DMS 273 treated with DMSO at 0.1 percent for 48 hours (cell line): ENCODE results near the gene QRFP.

Experiments
- DNase-seq: peaks from one replicate; lab custom pipeline; 2025; lab: John Stamatoyannopoulos, UW

QRFP gene, protein sequence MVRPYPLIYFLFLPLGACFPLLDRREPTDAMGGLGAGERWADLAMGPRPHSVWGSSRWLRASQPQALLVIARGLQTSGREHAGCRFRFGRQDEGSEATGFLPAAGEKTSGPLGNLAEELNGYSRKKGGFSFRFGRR

DNA sequence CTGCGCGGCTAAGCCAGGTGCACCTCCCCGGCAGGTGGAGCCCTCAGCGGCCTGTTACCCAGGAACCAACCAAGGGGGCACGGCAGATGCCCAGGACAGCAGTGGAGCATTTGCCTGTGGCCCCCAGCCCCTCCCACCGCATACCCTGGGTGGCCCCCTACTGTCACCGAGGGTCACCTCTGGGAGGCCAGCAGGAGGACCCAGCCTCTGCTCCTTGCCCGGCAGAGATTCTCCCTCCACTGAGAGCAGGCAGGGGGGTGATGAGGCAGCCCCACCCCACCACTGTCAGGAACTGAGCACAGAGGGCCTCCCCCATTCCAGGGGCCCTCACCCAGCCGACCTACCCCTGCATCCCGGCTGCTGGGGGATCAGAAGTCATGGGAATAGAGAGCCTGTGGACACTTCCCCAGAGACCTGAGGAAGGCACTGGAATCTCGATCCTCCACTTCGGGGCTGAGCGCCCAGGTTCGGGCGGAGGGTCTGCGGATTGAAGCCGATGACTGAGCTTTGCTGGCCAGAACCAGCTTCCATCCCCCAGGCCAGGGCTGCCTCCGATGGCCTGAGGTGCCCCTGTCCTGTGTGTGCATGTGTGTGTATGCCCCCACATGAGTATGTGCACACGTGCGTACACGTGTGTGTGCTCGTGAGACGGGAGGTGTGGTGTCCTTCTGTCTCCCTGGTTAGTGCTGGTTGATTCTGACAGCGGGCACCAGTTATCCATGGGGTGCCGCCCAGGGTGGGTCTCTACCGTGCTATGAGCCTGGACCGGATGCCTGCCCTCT is at the start of gene QRFP:
QRFP (minus strand) TSS at position 580 of the 782 bp plus-strand sequence. CDS start 2,974 bp downstream, outside the sequence.
- DNase-seq = no peak

DNA sequence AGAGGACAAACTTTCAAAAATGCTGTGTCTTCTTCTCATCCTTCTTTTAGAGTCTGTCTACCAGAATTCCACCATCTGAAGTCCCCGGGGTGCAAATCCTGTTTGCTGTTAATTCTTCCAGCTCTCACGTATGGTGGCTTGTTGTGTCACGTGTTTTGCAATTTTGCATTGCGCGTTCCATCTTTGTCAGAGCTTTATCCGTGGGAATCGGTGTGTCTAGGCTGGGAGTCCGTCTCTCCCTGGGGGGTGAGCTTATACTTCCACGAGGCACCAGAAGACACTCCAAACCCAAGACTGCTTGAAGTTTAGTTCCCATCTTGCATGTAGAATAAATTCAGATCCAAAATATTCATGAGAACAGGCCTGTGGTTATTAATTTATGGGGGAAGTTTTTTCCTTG is 48.6 kb upstream of the QRFP start:
- DNase-seq = no peak

DNA sequence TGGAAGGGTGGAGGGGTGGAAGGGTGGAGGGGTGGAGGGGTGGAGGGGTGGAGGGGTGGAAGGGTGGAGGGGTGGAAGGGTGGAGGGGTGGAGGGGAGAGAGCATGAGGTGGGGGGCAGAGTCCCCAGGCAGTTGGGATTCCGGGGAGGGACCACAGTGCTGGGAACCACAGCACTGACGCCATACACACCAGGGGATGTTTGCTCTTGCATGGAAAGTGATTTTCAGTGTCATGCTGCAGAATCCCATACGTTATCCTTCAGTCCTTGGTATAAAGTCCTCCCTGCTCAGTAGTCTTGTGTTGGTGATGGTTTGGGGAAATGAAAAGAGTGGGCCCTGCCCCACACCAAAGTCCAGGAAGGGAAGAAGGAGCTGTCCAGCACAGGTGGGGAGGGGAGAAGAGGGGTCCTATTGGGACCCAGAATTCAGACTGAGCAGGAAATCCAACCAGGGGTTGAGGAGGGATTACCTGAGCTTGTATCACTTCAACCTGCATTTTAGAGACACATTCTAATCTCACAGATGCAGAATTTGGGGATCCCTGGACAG is 48.0 kb upstream of the QRFP start:
- no peak for DNase-seq

DNA sequence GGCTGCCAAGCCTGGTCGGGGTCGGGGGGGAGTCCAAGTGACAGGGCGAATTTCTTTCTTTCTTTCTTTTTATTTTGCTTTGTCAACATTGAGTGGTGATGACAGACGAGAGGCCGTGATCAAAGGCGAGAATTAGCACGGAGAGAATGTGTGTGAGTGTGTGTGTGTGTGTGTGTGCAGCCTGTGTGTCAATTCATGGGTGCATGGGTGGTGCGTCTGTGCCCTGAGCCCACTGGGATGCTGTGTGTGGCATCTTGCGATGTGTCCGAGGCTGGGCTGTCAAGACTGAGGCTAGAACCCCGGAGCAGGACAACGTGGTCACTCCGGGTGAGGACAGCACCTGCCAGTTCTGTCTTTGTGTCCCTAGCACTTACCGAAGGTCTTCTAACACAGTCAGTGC is 47.2 kb upstream of the QRFP start:
- no peak for DNase-seq

DNA sequence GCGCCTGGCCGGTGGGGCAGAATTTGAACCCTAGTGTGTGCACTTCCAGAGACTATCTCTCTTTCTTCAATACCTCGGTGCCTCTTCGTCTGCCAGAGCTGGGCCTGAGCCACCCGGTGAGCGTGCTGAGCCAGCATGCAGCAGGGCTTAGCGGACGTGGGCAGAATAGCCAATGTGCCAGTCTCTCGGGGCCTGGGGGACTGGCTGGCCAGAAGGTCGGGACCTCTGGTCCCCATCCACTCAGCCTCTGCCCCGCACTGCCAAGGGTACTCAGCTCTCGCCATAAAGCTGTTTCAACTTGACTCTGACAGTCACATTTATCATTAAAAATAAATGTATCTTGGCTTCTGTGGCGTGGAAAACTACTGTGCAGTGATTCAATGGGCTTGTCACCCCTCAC is 46.6 kb upstream of the QRFP start:
- DNase-seq = no peak

DNA sequence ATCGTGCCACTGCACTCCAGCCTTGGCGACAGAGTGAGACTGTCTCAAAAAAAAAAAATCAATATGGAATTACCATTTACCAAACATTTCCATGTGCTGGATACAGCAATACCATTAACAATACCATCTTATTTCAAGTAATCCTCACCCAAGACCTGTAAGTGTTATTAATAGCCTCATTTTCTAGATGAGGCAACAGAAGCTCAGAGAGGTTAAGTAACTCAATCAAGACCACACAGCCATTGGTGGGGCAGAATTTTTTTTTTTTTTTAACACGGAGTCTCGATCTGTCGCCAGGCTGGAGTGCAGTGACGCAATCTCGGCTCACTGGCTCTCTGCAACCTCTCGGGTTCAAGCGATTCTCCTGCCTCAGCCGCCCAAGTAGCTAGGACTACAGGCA is 46.1 kb upstream of the QRFP start:
- no peak for DNase-seq

DNA sequence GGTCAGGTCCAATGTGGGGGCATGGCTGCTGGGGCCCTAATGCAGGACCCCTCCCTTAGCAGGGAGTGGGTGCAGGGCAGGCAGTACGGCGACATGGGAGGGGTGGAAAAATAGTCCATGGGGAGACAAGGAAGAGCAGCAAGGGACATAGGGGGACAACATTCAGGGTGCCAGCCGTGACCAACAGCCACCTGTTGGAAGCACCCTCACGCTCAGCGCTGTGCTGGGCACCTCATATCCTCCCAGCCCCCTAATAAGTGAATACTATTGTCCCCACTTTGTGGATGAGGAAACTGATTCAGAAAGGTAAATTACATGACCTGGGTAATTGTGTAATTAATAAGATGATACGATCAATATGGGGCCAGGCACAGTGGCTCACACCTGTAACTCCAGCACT is 45.5 kb upstream of the QRFP start:
- DNase-seq = no peak

DNA sequence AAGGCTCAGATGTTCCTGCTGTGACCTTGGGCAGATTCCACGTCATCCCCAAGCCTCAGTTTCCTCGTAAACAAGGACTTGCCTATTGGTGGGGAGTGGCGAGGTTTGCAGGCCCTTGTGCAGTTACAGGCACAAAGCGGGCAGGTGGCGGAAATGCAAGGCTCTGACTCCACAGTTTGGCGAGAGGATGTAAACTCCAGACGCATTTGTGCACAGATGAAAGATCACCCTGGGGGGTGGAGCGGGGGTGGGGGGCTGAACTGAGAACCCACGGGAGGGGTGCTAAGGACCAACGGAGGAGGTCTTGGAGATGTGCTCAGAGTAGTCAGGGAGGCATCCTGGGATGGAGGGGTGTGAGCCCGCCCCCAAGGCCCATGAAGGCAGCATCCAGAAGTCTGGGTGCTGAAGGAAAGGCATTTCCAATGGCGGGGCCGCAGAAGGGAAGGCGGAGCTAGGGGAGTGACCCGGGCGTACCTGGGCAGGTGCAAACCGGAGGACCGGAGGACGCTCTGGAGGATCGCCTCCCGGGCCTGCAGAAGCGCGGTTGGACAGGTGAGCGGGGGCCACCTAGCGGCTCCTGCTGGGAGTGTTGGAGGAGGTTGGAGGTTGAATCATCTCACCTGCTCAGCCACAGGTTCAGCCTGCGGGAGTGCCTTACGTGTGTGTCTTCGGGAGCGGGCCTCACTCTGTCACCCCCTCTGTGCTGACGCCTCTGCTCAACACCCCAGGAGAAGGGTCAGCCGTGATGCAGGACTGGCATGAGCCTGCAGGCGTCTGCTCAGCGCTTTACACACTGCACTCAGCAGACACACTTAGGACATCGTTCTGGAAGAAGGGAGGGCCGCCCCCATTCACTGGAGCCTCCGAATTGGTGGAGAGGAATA is 44.3 kb upstream of the QRFP start:
- no peak for DNase-seq

DNA sequence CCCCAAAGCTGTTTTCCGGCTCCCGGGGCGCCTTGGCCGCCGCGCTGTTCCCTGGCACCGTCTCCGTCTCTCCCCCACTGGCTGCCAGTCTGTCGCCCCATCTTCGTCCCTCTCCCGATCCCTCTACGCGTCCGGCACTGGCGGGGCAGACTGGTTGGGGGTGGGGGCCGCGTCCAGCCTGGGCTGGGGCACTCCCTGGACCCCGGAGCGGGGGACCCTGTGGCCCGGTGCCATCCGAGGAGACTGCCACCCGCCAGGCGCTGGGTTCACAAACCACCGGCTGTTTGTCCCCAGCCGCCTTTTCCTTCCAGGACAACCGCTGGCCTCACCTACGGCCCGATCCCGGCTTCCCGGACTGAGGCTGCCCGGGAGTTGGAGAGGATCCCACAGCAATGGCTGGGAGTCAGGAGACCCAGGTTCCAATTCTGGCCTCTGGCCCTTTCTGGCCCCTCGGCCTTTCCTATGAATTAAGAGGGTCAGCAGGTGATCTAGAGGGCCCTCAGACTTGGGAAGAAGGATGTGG is 43.5 kb upstream of the QRFP start:
- no peak for DNase-seq

DNA sequence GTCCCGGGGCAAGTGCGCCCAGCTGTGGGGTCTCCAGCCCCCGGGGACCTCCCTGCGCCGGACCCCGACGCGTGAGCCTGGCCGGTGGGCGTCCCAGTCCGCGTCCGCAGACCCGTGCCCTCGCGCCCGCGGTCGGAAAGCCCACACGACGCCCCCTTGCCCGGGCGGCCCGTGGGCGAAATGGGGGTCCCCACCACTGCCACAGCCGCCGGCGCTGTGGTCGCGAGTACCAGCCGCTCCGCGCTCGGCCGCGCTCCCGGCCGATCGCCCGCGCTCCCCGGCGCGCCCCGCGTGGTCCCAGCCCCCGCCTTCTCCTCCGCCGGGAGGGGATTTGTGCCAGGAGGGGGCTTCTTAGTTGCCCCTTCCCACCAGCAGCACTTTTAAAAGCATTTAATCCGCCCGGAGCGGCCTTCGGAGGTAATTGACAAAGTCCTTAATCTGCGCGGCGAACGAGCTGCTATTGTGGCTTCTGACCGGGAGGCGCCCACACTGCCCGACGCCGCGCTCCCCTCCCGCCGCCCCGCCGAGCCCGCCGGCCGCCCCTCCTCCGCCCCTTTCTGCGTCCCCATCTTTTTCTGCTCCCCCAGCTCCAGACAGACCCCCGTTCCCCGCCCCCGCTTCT is 42.9 kb upstream of the QRFP start:
- no peak for DNase-seq

DNA sequence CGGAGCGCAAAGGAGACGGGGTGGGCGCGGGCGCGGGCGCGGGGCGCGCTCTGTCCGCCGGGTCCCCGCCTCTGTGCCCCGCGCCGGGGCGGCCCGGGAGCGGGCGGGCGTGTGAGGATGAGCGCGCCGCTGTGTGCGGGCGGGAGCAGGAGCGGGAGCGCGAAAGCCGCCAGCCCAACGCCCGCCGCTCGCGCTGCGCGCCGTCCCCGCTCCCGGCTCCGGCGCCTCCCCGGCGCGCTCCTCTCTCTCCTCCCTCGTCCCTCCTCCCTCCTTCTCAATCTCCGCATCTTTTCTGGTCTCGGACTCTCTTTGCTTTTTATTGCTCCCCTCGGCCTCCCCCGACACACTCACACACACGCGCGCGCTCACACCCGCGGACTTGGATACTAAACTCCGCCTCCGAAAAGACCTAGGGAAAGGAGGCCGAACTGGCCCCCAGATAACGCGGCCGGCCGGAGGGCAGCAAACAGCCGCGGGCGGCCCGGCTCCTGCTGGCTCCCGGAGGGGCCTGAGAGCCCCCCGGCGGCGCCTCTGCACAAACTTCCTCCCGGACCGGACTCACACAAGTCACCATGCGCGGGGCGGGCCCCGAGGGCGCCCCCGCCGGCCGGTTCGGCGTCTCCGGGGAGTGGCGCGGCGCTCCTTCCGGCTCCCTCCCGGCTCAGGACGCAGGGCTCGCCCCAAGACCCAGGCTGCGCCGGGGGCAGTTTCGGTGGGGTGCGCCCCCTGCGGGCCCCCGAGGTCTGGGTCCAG is 42.2 kb upstream of the QRFP start, which contains the start of gene FIBCD1:
FIBCD1 (minus strand) TSS at position 596 of the 753 bp plus-strand sequence. CDS start 640 bp downstream, outside the sequence.
- no peak for DNase-seq

DNA sequence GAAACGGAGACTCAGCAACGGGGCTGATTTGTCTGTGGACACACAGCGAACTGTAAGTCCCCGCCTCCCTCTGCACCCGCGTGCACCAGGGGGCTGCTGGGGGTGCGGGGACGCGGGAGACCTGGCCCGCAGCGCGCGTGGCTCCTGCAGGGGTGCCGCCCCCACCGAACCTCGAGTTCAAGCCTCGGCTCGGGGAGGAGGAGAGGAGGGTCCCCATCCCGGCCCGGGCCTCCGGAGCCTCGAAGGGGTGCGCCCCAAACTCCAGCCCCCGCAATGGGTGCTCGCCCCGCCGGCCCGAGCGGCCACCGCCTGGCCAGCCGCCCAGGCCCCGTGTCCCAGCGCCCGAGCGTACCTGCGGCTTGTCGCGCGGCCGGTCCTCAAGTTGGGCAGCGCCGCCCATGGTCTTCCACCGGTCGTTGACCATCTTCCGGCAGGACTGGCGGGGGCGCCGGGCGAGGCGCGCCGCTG is 41.6 kb upstream of the QRFP start:
- DNase-seq = no peak

DNA sequence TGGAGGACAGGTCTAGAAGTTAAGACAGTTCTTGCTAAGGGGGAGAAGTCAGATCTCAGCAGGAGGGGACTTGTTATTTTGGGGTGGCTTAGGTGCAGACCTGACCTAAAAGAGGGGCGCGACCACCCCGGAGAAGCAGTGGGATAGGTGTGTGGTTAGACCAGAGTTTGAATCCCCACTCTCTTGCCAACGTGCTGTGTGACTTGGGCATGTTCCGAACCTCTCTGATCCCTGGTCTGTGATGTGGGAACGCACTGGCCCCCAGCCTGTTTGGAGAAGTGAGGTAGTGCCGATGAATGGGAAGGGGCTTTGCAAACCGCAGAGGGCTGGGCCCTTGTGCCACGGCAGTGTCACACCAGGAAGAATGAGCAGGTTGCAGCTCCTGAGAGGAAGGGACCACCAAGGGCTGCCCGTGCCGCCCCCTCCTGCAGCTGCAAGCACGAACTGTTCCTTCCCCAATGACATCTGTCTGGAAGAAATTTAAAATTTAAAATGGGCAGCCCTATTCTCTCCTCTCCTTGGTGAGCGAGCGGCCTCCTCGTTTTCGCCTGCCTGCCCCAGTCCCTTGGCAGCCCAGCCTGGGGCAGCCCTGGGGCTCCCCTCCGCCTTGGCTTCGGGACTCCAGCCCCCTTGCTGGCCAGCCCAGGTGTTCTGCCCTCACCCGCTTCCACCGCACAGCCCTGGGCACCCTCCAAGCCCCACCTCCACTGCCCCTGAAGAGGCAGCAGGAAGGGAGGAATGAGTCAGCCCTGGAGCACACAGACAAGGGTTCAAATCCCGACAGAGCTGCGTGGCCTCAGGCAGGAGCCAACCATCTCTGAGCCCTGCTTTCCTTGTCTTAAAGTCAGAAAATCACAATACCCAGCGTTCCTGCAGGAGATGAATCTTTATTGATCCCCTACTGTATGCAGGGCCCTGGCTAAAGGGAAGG is 40.8 kb upstream of the QRFP start:
- no peak for DNase-seq

DNA sequence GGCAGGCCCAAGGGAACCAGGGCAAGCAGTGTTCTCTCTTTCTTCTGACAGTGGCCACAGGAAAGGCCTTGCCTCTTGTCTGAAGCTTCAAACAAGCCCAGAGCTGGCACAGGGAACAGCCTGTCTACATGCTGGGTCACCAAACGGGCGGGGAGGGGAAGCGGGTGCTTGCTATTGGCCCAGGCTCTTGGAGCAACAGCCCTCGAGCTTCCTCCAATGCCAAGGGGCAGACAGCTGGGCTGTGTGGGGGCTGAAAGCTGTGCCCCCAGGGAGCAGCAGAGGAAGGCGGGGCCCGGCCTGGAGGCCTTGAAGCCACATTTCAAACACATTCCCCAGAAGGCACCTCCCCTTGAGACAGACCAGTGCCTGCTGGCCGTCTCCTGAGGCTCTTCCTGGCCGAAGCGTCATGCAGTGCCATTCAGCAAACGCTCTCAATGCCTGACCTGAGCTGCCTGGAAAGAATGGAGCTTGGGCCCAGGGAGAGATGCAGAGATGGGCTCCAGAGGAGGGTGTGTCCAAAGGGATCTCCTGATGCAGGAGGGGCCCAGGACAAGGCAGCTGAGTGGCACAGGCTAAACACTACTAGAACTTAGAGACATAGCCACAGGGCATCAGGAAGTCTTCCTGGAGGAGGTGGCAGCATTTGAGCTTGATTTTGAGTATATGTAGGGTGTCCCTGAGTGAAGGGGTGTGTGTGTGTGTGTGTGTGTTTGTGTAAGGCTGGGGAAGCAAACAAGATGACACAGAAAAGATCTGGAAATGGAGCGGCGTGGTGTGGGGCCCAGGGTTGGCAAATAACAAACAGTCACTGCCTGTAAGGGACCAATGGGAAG is 39.9 kb upstream of the QRFP start:
- peak; percentile 83 for DNase-seq

DNA sequence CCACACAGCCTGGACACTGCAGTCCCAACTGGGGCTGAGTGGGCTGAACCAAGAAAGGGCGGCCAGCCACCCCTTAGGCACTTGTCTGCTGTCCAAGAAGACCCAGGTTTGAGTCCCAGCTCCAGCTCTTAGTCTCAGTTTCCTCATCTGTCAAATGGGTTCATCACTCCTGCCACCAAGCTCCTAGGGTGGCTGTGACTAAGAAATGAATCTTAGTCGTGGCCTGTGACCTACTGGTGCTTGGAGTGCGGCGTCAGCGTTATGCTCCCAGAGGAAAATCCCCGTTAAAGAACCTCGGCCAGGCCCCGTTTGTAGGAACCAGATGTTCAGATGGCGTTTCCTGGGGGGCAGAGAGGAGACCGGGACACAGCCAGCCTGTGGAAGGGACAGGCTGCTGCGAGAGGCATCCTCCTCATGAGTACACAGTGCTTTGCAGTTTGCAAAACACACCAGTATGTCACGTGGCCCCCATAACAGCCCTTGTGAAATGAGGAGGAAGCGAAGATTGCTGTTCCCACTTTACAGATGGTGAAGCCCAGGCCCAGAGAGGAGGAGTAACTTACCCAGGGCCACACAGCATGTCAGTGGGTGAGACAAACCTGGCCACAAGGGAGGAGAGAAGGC is 39.1 kb upstream of the QRFP start:
- no peak for DNase-seq

DNA sequence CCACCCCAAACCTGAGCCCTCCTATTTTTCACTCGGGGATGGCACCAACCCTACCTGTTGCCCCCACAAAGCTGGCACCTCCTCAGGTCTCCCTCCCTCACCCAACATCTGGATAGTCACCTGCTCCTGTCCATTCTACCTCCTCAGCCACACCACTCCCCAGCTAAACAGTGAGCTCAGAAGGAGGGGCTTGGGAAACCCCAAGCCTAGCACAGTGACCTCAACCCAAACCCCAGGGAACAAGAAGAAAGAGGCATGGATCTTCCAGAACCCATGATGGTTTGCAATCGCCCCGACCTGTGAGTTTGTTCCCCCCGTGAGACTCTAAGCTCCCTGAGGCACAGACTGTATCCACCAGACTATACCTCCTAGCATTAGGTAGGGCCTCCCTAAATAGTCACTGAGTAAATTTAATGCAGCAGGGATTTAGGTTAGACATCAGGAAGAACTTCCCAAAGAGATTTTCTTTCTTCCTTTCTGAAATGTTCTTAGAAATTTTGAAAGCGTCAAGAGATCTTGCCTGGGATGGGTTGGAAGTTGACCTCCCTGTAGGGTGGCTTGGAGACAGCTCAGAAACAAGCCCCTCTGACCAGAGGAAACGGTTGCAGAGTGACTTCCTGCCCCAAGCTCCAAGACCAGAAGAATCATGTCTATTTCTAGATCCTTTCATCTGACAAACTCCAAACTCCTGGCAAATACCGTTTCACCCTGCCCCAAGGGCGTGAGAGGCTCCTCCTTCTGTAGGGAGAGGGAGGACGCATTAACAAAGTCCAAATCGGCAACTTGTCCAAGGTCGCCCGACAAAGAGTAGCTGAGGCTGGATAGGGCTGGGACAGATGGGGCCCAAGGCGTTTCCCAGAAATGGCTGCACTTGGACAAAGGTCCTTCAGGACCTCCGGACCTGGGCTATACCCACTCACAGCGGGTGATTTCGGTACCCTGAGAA is 38.4 kb upstream of the QRFP start:
- DNase-seq = no peak

DNA sequence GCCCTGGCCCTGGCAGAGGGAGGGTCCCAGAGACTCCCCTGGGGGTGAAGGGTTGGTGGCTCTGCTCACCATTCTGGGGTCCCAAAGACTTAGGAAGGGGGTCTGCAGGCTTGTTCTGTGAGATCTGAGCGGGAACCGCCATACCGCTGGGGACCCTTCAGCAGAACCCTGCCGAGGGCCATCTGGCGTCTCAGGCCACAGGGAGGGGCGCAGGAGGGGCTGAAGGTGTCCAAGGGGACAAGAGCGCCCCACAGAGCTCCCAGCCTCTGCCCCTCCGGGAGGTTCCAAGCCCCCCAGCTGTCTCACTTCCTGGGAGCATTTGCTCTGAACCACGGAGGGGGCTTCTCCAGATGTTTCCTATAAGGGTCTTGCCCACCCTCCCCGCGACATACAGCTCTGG is 37.6 kb upstream of the QRFP start:
- no peak for DNase-seq
